Cerebellar nuclear complex (tissue), 1 donor: Measurements from ENCODE around the gene TNFRSF25.
"Not testable (repeated sequence)": the region's sequence is repeated elsewhere in the genome, so short reads cannot be mapped to it uniquely, and the experiment has no call there.

Experiments used
- DNase-seq, 2 experiments: peaks; one replicate each; lab custom pipeline; 2025; lab: John Stamatoyannopoulos, UW

Gene TNFRSF25

GRCh38 chr1:6434186-6434585 is 31.8 kb downstream of the TNFRSF25 start:
- DNase-seq: no peak

- DNase-seq: not testable (repeated sequence)
Measured at GRCh38 chr1:6431645-6432579, 34.1 kb downstream of the TNFRSF25 start.

- DNase-seq: not testable (repeated sequence)
Measured at GRCh38 chr1:6429660-6430411, 36.1 kb downstream of the TNFRSF25 start.

- not testable (repeated sequence) for DNase-seq
Measured at GRCh38 chr1:6428453-6428852, 37.5 kb downstream of the TNFRSF25 start.

- no peak for DNase-seq
Measured at GRCh38 chr1:6427441-6428390, 38.3 kb downstream of the TNFRSF25 start.

GRCh38 chr1:6426972-6427350 is 39.0 kb downstream of the TNFRSF25 start:
- no peak for DNase-seq

- no peak for DNase-seq
Measured at GRCh38 chr1:6426277-6426971, 39.5 kb downstream of the TNFRSF25 start.

- no peak for DNase-seq
Measured at GRCh38 chr1:6425658-6426057, 40.3 kb downstream of the TNFRSF25 start.

- DNase-seq: no peak
Measured at GRCh38 chr1:6424619-6425593, 41.1 kb downstream of the TNFRSF25 start, which contains the start of gene ESPN. TSS of gene ESPN (plus strand) at chr1:6424776. CDS start at chr1:6424956, 180 bp downstream.

- DNase-seq: no peak
Measured at GRCh38 chr1:6424000-6424565, 41.9 kb downstream of the TNFRSF25 start.

- DNase-seq: no peak
Measured at GRCh38 chr1:6423321-6423999, 42.5 kb downstream of the TNFRSF25 start.

GRCh38 chr1:6421266-6421665 is 44.7 kb downstream of the TNFRSF25 start:
- DNase-seq: no peak

- no peak for DNase-seq
Measured at GRCh38 chr1:6420454-6421042, 45.4 kb downstream of the TNFRSF25 start.

- DNase-seq: no peak
Measured at GRCh38 chr1:6419804-6420453, 46.0 kb downstream of the TNFRSF25 start, which contains the start of gene HES2. TSS of gene HES2 (minus strand) at chr1:6419919. CDS start at chr1:6419820, 99 bp downstream.

- DNase-seq: no peak
Measured at GRCh38 chr1:6419397-6419803, 46.6 kb downstream of the TNFRSF25 start.

GRCh38 chr1:6418668-6419396 is 47.1 kb downstream of the TNFRSF25 start:
- no peak for DNase-seq
